A673 (cell line): ENCODE results near the gene ZNF780B. TPM values are rescaled to one million over a fixed set of nuclear protein-coding genes. Genes with fewer than 3 reads are reported as not detected.

Experiments used
- BruUV-seq: library from RNA; stranded (reverse); fragments of 400-500 nt; replicated peaks from 2 replicates; lab custom pipeline; 2021; lab: Mats Ljungman, UMichigan
- CTCF ChIA-PET: fragments of 300-600 bp; sonication (Branson Sonifier 250); formaldehyde crosslinking; loops from one replicate; lab custom pipeline; 2022; ENCODE audit warnings: antibody characterized with exemption; lab: Charles Lee
- POLR2A ChIA-PET: fragments of 300-600 bp; sonication (Branson Sonifier 250); formaldehyde crosslinking; loops from one replicate; lab custom pipeline; 2022; ENCODE audit warnings: antibody characterized with exemption; ENCODE audit not compliant: low non-redundant PET; lab: Charles Lee
- DNase-seq: peaks from one replicate; pipeline ENCODE4 v3.0.0-alpha.2; 2015; ENCODE audit warnings: low spot score
- H3K27ac ChIP-seq: fragments of 200-600 bp; sonication (generic); 2 replicates; pipeline ENCODE4 v1.5.1; 2016; ENCODE audit warnings: mixed run types, low read depth, mild to moderate bottlenecking, mixed read lengths, antibody characterized with exemption, low read length; ENCODE audit not compliant: poor library complexity, severe bottlenecking
- H3K27me3 ChIP-seq: fragments of 200-600 bp; sonication (generic); replicated peaks from 2 replicates; pipeline ENCODE4 v1.6.1; 2017; ENCODE audit warnings: mixed run types, low read depth, mild to moderate bottlenecking, mixed read lengths, antibody characterized with exemption, low read length; ENCODE audit not compliant: insufficient read depth, poor library complexity
- H3K36me3 ChIP-seq: fragments of 200-600 bp; sonication (generic); 2 replicates; pipeline ENCODE4 v1.6.1; 2016; ENCODE audit warnings: mixed run types, mild to moderate bottlenecking, mixed read lengths, antibody characterized with exemption, low read length; ENCODE audit not compliant: insufficient read depth, poor library complexity, severe bottlenecking
- H3K4me1 ChIP-seq: fragments of 200-600 bp; sonication (generic); 2 replicates; pipeline ENCODE4 v1.6.1; 2017; ENCODE audit warnings: mixed run types, mild to moderate bottlenecking, mixed read lengths, antibody characterized with exemption, low read length; ENCODE audit not compliant: insufficient read depth, poor library complexity, severe bottlenecking
- H3K4me3 ChIP-seq: fragments of 200-600 bp; sonication (generic); 2 replicates; pipeline ENCODE4 v1.5.1; 2016; ENCODE audit warnings: low read depth, mixed run types, mild to moderate bottlenecking, mixed read lengths, low read length; ENCODE audit not compliant: poor library complexity, severe bottlenecking
- H3K9me3 ChIP-seq: fragments of 200-600 bp; sonication (generic); 2 replicates; pipeline ENCODE4 v1.6.1; 2016; ENCODE audit warnings: mixed run types, low read depth, mild to moderate bottlenecking, mixed read lengths, antibody characterized with exemption, low read length; ENCODE audit not compliant: poor library complexity, severe bottlenecking
- EZH2 ChIP-seq: fragments of 200-600 bp; sonication (generic); IDR thresholded peaks from 2 replicates; pipeline ENCODE4 v1.6.1; 2017; ENCODE audit warnings: borderline replicate concordance, low read depth, mild to moderate bottlenecking, mixed read lengths, antibody characterized with exemption, low read length; ENCODE audit not compliant: poor library complexity, severe bottlenecking
- intact Hi-C: fragments of 100-400 bp; cut with micrococcal nuclease; formaldehyde crosslinking; loops from one replicate; pipeline ENCODE4 v1.10.0; 2022; ENCODE audit not compliant: unreplicated experiment
- total RNA-seq: library from RNA; stranded (reverse); gene quantifications from 2 replicates; pipeline ENCODE4 v1.2.3, GENCODE V29; 2021
- TF ChIP-seq, protein P1 (sequence below): fragments of 300-800, 200-600 bp; sonication (generic); conservative IDR thresholded peaks from 2 replicates; pipeline ENCODE4 v1.5.1; 2017; ENCODE audit warnings: low read depth, mild to moderate bottlenecking, antibody characterized with exemption, low read length, moderate library complexity, mixed read lengths

Gene ZNF780B
- total RNA-seq, 1 experiment from 2014 or later: 23.7 TPM

DNA sequence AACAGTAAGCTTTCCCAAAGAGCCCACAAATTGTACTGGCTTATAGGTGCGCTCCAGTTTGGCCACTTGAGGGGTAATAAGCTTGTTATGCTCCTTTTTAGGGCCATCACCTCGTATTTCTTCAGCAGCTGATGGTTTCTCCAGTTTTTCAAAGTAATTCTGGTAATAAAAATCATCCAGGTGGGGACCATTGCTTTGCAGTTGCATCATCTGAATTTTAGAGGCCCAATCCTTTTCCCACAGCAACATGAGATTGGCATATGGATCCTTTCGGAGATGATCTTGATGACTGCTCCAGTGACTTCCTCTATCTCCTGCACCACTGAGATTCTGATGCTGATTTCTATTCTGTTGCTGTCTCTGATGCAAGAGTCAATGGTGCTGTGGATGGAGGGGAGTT lies 32.1 kb downstream of the ZNF780B start:
- ChIA-PET CTCF (no interaction called here), POLR2A (no interaction called here)
- DNase-seq: no peak
- Histone ChIP-seq H3K9me3 (peaks cover 81% of the 10 kb centered on the region), H3K4me1 (no peaks in the 10 kb centered on the region), H3K27me3 (no peaks in the 10 kb centered on the region), H3K4me3 (no peak overlapping the region), H3K36me3 (no peaks in the 10 kb centered on the region), H3K27ac (no peak overlapping the region)
- intact Hi-C loops: no loop called here
- no TSS peak for BruUV-seq
- no peak for TF ChIP-seq EZH2
- TF ChIP-seq, protein P1, sequence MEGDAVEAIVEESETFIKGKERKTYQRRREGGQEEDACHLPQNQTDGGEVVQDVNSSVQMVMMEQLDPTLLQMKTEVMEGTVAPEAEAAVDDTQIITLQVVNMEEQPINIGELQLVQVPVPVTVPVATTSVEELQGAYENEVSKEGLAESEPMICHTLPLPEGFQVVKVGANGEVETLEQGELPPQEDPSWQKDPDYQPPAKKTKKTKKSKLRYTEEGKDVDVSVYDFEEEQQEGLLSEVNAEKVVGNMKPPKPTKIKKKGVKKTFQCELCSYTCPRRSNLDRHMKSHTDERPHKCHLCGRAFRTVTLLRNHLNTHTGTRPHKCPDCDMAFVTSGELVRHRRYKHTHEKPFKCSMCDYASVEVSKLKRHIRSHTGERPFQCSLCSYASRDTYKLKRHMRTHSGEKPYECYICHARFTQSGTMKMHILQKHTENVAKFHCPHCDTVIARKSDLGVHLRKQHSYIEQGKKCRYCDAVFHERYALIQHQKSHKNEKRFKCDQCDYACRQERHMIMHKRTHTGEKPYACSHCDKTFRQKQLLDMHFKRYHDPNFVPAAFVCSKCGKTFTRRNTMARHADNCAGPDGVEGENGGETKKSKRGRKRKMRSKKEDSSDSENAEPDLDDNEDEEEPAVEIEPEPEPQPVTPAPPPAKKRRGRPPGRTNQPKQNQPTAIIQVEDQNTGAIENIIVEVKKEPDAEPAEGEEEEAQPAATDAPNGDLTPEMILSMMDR: no peak

DNA sequence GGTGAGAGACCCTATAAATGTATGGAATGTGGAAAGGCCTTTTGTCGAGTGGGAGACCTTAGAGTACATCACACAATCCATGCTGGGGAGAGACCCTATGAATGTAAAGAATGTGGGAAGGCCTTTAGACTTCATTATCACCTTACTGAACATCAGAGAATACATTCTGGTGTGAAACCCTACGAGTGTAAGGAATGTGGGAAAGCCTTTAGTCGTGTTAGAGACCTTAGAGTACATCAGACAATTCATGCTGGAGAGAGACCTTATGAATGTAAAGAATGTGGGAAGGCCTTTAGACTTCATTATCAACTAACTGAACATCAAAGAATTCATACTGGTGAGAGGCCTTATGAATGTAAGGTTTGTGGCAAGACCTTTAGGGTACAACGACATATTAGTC lies 42.0 kb downstream of the ZNF780B start:
- Histone ChIP-seq H3K36me3 (peaks cover 11% of the 10 kb centered on the region), H3K27me3 (no peaks in the 10 kb centered on the region), H3K27ac (no peak overlapping the region), H3K4me1 (no peaks in the 10 kb centered on the region), H3K4me3 (no peak overlapping the region), H3K9me3 (peaks cover 62% of the 10 kb centered on the region)
- POLR2A ChIA-PET: no interaction called here
- no TSS peak for BruUV-seq
- no peak for DNase-seq
- intact Hi-C loops: no loop called here
- TF ChIP-seq, protein P1: no peak
- no peak for TF ChIP-seq EZH2
- CTCF ChIA-PET: no interaction called here

DNA sequence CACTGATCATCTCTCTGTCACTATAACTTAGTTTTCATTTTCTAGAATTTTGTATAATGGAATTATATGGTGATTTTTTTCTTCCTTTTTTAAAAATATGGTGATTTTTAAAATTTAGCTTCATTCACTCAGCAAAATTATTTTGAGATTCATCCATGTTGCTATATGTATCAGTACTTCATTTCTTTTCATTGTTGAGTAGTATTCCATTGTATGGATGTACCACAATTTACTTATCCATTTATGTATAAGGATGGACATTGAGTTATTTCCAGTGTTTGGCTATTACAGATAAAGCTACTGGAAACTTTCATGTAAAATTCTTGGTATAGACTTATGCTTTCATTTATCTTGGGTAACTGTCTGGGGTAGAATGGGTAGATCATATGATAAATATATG lies 46.4 kb downstream of the ZNF780B start:
- peaks cover 24% of the 10 kb centered on the region for H3K9me3 ChIP-seq

More for the DNA sequence above, 46.4 kb downstream of the ZNF780B start:
- Histone ChIP-seq H3K27ac (no peak overlapping the region), H3K36me3 (peaks cover 15% of the 10 kb centered on the region), H3K4me1 (no peaks in the 10 kb centered on the region), H3K27me3 (no peaks in the 10 kb centered on the region), H3K4me3 (no peak overlapping the region)
- BruUV-seq: no TSS peak
- intact Hi-C loops: no loop called here
- POLR2A ChIA-PET: no interaction called here
- TF ChIP-seq EZH2: no peak
- TF ChIP-seq, protein P1: no peak
- CTCF ChIA-PET: no interaction called here
- no peak for DNase-seq
